A673 (cell line): ENCODE measurements around the gene WDR7.

ENCODE experiments used
- EZH2 ChIP-seq: fragments of 200-600 bp; sonication (generic); IDR thresholded peaks from 2 replicates; pipeline ENCODE4 v1.6.1; 2017; ENCODE audit warnings: borderline replicate concordance, low read depth, mild to moderate bottlenecking, mixed read lengths, antibody characterized with exemption, low read length; ENCODE audit not compliant: poor library complexity, severe bottlenecking
- TF ChIP-seq, protein P1 (sequence below): fragments of 300-800, 200-600 bp; sonication (generic); conservative IDR thresholded peaks from 2 replicates; pipeline ENCODE4 v1.5.1; 2017; ENCODE audit warnings: low read depth, mild to moderate bottlenecking, antibody characterized with exemption, low read length, moderate library complexity, mixed read lengths

DNA sequence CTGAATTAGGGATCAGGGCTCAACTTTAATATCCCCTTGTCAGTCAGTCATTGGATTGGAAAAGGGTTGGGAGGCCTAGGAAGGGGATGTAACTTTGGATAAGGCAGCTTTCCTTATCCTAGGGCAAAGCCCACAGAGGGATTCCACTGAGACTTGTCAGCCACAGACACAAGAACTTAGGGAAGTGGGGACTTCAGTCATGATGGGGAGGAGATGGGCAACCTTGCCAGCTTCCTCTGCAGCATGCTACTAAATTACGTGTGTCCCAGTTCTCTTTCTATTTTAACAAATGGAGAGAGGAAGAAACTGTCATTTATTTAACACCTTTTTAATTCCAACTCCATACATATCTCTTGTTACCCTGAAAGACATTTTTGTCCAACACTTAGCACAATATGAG lies 237.8 kb downstream of the WDR7 start:
- TF ChIP-seq, protein P1, sequence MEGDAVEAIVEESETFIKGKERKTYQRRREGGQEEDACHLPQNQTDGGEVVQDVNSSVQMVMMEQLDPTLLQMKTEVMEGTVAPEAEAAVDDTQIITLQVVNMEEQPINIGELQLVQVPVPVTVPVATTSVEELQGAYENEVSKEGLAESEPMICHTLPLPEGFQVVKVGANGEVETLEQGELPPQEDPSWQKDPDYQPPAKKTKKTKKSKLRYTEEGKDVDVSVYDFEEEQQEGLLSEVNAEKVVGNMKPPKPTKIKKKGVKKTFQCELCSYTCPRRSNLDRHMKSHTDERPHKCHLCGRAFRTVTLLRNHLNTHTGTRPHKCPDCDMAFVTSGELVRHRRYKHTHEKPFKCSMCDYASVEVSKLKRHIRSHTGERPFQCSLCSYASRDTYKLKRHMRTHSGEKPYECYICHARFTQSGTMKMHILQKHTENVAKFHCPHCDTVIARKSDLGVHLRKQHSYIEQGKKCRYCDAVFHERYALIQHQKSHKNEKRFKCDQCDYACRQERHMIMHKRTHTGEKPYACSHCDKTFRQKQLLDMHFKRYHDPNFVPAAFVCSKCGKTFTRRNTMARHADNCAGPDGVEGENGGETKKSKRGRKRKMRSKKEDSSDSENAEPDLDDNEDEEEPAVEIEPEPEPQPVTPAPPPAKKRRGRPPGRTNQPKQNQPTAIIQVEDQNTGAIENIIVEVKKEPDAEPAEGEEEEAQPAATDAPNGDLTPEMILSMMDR: no peak
- TF ChIP-seq EZH2: no peak
